ENCODE measurements around the gene DCAF7. TPM values are rescaled to one million over a fixed set of nuclear protein-coding genes. Genes with fewer than 3 reads are reported as not detected.

Gene DCAF7
- total RNA-seq, 1 experiment from 2014 or later: 144 TPM

- Histone ChIP-seq H3K9me3 (ENCODE audit: control insufficient read depth in 1 of 2, insufficient read depth in 1 of 2, low read depth in 1 of 2, low read length in 2 of 2) (no peaks in the 10 kb centered on the region), H2AFZ (ENCODE audit: low read depth, low read length, poor library complexity, severe bottlenecking) (no peak overlapping the region), H3K9ac (ENCODE audit: low read length) (no peak overlapping the region), H3K9me2 (ENCODE audit: insufficient read depth) (no peaks in the 10 kb centered on the region), H4K20me1 (ENCODE audit: insufficient read depth) (no peaks in the 10 kb centered on the region), H3K4me1 (ENCODE audit: control insufficient read depth in 1 of 2, insufficient read depth in 2 of 2, low read length in 2 of 2) (peaks cover 16 to 26% of the 10 kb centered on the region in 2 experiments), H3K27me3 (ENCODE audit: insufficient read depth, low read length) (peaks cover 7% of the 10 kb centered on the region; the same call in 1 of the 2 replicates), H3K4me2 (ENCODE audit: low read length) (peak overlapping the region; percentile 36; the same call in 1 of the 2 replicates), H3K79me2 (ENCODE audit: insufficient read depth, low read length) (no peaks in the 10 kb centered on the region), H3K27ac (ENCODE audit: low read depth, low read length) (no peak overlapping the region; the same call in 1 of the 2 replicates), H3K36me3 (ENCODE audit: control insufficient read depth in 1 of 2, insufficient read depth in 2 of 2, low read length in 2 of 2) (no peaks in the 10 kb centered on the region), H3K4me3 (replicated peaks in 1 of 2; ENCODE audit: low read depth in 1 of 2, low read length in 2 of 2) (no peak overlapping the region)
- TF ChIP-seq REST (IDR thresholded peaks at IDR 0.05; ENCODE audit: low read depth): no peak
- TF ChIP-seq ZFX (IDR thresholded peaks at IDR 0.05): no peak
- no peak for TF ChIP-seq SIN3A (IDR thresholded peaks at IDR 0.05; ENCODE audit: low read depth)
- intact Hi-C loops (cut with micrococcal nuclease): no loop called here
- ATAC-seq (no peak), DNase-seq (ENCODE audit: low read depth, low spot score) (no peak)
- ChIA-PET CTCF (no interaction called here), RAD21 (ENCODE audit: low non-redundant PET in 1 of 2, low total read pairs in 2 of 2, uncharacterized antibody in 2 of 2, unreplicated experiment in 2 of 2) (no interaction called here), POLR2A (no interaction called here)
- no TSS peak for BruUV-seq (replicated peaks)
Observed at GRCh38 chr17:63519972-63520882, 30.1 kb upstream of the DCAF7 start.
